Lower leg skin (tissue), 3 donors: Measurements from ENCODE around the gene SETDB2.

Experiments used
- CTCF ChIP-seq, 3 donors: fragments of 450-650 bp; IDR thresholded peaks; one replicate each; pipeline ENCODE4 v1.5.1; 2016; ENCODE audit warnings: antibody characterized with exemption in 3 of 3, mild to moderate bottlenecking in 3 of 3, moderate library complexity in 2 of 3
- POLR2A ChIP-seq, 2 donors: fragments of 450-650 bp; IDR thresholded peaks; one replicate each; pipeline ENCODE4 v1.6.1; 2016 to 2017; ENCODE audit warnings: antibody characterized with exemption in 2 of 2, mild to moderate bottlenecking in 1 of 2, moderate library complexity in 1 of 2

GRCh38 chr13:49395878-49396380, 48.1 kb upstream of the SETDB2 start:
- TF ChIP-seq CTCF (IDR thresholded peaks at IDR 0.05) (no peak), POLR2A (IDR thresholded peaks at IDR 0.05) (no peak)
